SU-DHL-6 (cell line): Measurements from ENCODE around the gene ZNF804B.

Experiments
- CTCF ChIP-seq: fragments of 200-600 bp; sonication (generic); IDR thresholded peaks from one replicate; pipeline ENCODE4 v1.5.1; 2017; ENCODE audit warnings: antibody characterized with exemption, mild to moderate bottlenecking, low read length, moderate library complexity; ENCODE audit not compliant: insufficient read depth, poor library complexity, severe bottlenecking
- EZH2phosphoT487 ChIP-seq: fragments of 200-600 bp; sonication (generic), shearing (Covaris generic); conservative IDR thresholded peaks from 2 replicates; pipeline ENCODE4 v1.6.1; 2018; ENCODE audit warnings: mild to moderate bottlenecking, antibody characterized with exemption, low read length, moderate library complexity, mixed read lengths

DNA sequence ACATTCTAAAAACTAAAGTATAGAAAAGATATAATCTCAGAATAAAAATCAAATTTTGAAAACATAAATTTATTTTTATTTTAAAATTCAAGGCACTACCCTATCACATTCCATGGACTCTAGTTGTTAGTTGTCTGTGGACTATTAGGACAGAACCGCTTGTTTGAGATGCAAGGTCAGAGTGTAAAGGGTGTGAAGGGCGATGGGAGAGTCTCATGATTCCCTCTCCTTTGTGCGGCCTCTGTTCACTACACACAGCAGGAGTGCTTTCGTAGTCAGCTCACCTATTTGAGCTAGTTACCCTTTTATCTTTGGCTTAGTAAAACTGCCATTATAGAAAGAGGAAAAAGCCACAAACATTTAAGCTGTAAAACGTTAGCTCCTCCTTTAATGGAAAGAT, 225.8 kb downstream of the ZNF804B start:
- TF ChIP-seq CTCF (no peak), EZH2phosphoT487 (no peak)
